PC-9 (cell line): Measurements from ENCODE around the gene POLQ. TPM values are rescaled to one million over a fixed set of nuclear protein-coding genes. Genes with fewer than 3 reads are reported as not detected.

Experiments
- BruUV-seq: library from RNA; stranded (reverse); fragments of 400-500 nt; replicated peaks from 2 replicates; lab custom pipeline; 2021; lab: Mats Ljungman, UMichigan
- CTCF ChIA-PET: fragments of 300-600 bp; sonication (Branson Sonifier 250); formaldehyde crosslinking; loops from one replicate; lab custom pipeline; 2022; ENCODE audit warnings: antibody characterized with exemption; lab: Charles Lee
- POLR2A ChIA-PET: fragments of 300-600 bp; sonication (Branson Sonifier 250); formaldehyde crosslinking; loops from one replicate; lab custom pipeline; 2022; ENCODE audit warnings: antibody characterized with exemption; ENCODE audit not compliant: unreplicated experiment; lab: Charles Lee
- DNase-seq, 2 experiments: peaks; one replicate each; pipeline versions ENCODE4 v3.0.0 to v3.0.0-alpha.2; 2015 to 2022; ENCODE audit warnings: mixed read lengths in 1 of 2
- H2AFZ ChIP-seq: fragments of 200-600 bp; sonication (generic); 2 replicates; pipeline ENCODE4 v1.8.1; 2017; ENCODE audit warnings: antibody characterized with exemption
- H3F3A ChIP-seq: fragments of 200-600 bp; sonication (generic); 2 replicates; pipeline ENCODE4 v1.8.1; 2017; ENCODE audit warnings: antibody characterized with exemption, mild to moderate bottlenecking, low read depth; ENCODE audit not compliant: insufficient read depth
- H3K27ac ChIP-seq: fragments of 200-600 bp; sonication (generic); 2 replicates; pipeline ENCODE4 v1.6.1; 2016; ENCODE audit warnings: mixed run types
- H3K27me3 ChIP-seq: fragments of 200-600 bp; sonication (generic); 2 replicates; pipeline ENCODE4 v1.6.1; 2016; ENCODE audit warnings: low read depth, mixed run types; ENCODE audit not compliant: insufficient read depth
- H3K36me3 ChIP-seq: fragments of 200-600 bp; sonication (generic); 2 replicates; pipeline ENCODE4 v1.6.1; 2016; ENCODE audit warnings: low read depth, mixed run types
- H3K4me1 ChIP-seq: fragments of 200-600 bp; sonication (generic); replicated peaks from 2 replicates; pipeline ENCODE4 v1.6.1; 2016; ENCODE audit warnings: mixed run types; ENCODE audit not compliant: insufficient read depth
- H3K4me2 ChIP-seq: fragments of 200-600 bp; sonication (generic); 2 replicates; pipeline ENCODE4 v1.6.1; 2017; ENCODE audit warnings: mixed run types
- H3K4me3 ChIP-seq: fragments of 200-600 bp; sonication (generic); 2 replicates; pipeline ENCODE4 v1.6.1; 2016; ENCODE audit warnings: mixed run types
- H3K79me2 ChIP-seq: fragments of 200-600 bp; sonication (generic); 2 replicates; pipeline ENCODE4 v1.6.1; 2017; ENCODE audit warnings: low read depth, mixed run types
- H3K9me2 ChIP-seq: fragments of 200-600 bp; sonication (generic); 2 replicates; pipeline ENCODE4 v1.8.1; 2017; ENCODE audit warnings: mild to moderate bottlenecking; ENCODE audit not compliant: insufficient read depth
- H3K9me3 ChIP-seq: fragments of 200-600 bp; sonication (generic); 2 replicates; pipeline ENCODE4 v1.8.1; 2016; ENCODE audit warnings: low read depth; ENCODE audit not compliant: insufficient read depth
- H4K20me1 ChIP-seq: fragments of 200-600 bp; sonication (generic); 2 replicates; pipeline ENCODE4 v1.8.1; 2017; ENCODE audit not compliant: insufficient read depth
- EZH2 ChIP-seq: fragments of 200-600 bp; sonication (generic); IDR thresholded peaks from 2 replicates; pipeline ENCODE4 v1.8.0; 2017; ENCODE audit warnings: antibody characterized with exemption, low read depth
- intact Hi-C: fragments of 100-400 bp; cut with micrococcal nuclease; formaldehyde crosslinking; loops from one replicate; pipeline ENCODE4 v1.10.0; 2022; ENCODE audit not compliant: unreplicated experiment
- total RNA-seq: library from RNA; stranded (reverse); gene quantifications from 2 replicates; pipeline ENCODE4 v1.2.3, GENCODE V29; 2021
- TF ChIP-seq, protein P1 (sequence below): fragments of 200-600 bp; sonication (generic); conservative IDR thresholded peaks from 2 replicates; pipeline ENCODE4 v1.6.1; 2017; ENCODE audit warnings: mixed run types, antibody characterized with exemption, mild to moderate bottlenecking, moderate library complexity

The POLQ gene
- total RNA-seq, 1 experiment from 2014 or later: 14.3 TPM

DNA sequence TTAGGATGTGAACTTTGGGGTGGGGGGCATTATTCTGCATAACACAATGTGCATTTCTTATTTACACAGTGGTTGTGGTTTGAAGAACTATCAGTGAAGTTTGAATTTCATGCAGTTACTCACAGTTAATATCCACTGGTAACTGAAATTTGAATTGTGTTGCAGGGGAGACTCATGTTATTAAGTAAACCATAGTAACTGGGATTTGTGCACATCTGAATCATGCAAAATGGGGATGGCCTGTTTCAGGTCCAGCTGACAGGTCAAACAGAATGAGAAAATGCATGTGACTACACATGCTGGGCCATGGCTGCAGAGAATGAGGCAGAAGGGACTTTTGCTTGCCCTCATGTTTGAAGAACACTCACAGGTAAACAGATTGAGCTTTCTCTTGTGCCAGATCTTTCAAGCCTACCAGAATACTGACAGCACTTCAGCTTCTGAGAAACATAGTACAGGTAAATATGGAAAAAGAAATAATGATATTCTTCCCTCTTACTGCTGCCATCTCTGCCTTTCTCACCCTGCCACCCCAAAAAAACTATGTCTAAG, 115.0 kb downstream of the POLQ start:
- Histone ChIP-seq H3K36me3 (peaks cover 10% of the 10 kb centered on the region; the same call in 1 of the 2 replicates), H3F3A (no peaks in the 10 kb centered on the region), H4K20me1 (no peaks in the 10 kb centered on the region), H3K9me2 (no peaks in the 10 kb centered on the region), H3K4me1 (no peaks in the 10 kb centered on the region), H3K79me2 (no peaks in the 10 kb centered on the region), H3K27ac (no peak overlapping the region), H2AFZ (no peak overlapping the region), H3K4me3 (no peak overlapping the region), H3K27me3 (no peaks in the 10 kb centered on the region), H3K9me3 (no peaks in the 10 kb centered on the region), H3K4me2 (no peak overlapping the region)
- ChIA-PET POLR2A (no interaction called here), CTCF (no interaction called here)
- no TSS peak for BruUV-seq
- DNase-seq: no peak
- intact Hi-C loops: no loop called here
- TF ChIP-seq, protein P1, sequence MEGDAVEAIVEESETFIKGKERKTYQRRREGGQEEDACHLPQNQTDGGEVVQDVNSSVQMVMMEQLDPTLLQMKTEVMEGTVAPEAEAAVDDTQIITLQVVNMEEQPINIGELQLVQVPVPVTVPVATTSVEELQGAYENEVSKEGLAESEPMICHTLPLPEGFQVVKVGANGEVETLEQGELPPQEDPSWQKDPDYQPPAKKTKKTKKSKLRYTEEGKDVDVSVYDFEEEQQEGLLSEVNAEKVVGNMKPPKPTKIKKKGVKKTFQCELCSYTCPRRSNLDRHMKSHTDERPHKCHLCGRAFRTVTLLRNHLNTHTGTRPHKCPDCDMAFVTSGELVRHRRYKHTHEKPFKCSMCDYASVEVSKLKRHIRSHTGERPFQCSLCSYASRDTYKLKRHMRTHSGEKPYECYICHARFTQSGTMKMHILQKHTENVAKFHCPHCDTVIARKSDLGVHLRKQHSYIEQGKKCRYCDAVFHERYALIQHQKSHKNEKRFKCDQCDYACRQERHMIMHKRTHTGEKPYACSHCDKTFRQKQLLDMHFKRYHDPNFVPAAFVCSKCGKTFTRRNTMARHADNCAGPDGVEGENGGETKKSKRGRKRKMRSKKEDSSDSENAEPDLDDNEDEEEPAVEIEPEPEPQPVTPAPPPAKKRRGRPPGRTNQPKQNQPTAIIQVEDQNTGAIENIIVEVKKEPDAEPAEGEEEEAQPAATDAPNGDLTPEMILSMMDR: no peak
- no peak for TF ChIP-seq EZH2

DNA sequence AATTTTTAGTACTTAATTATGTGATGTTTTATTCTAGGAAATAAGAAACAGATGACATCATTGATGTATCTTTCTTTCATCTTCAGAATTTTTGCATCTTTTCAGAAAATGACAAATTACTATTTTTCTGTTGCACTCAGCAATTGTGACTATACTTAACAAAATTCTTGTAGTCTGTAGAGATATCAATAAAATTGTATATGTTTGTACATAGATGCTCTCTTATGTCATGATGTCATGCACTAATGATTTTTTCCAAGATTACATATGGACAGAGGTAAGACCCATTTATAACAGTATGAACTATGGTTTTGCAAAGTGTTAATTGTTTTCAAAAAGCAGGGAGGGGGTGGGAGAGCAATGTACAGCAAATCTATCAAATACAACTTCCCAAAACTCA, 121.2 kb downstream of the POLQ start:
- no peaks in the 10 kb centered on the region for H3F3A ChIP-seq
- H3K4me1 ChIP-seq: no peaks in the 10 kb centered on the region
- no peak overlapping the region for H3K4me2 ChIP-seq
- no peaks in the 10 kb centered on the region for H3K79me2 ChIP-seq
- no peak overlapping the region for H3K27ac ChIP-seq
- no peak overlapping the region for H3K4me3 ChIP-seq
- TF ChIP-seq EZH2: no peak
- TF ChIP-seq, protein P1: no peak
- no peaks in the 10 kb centered on the region for H3K9me2 ChIP-seq
- intact Hi-C loops: no loop called here
- no peaks in the 10 kb centered on the region for H3K36me3 ChIP-seq
- POLR2A ChIA-PET: no interaction called here
- CTCF ChIA-PET: no interaction called here
- no peak overlapping the region for H2AFZ ChIP-seq
- BruUV-seq: no TSS peak
- H3K9me3 ChIP-seq: no peaks in the 10 kb centered on the region
- DNase-seq: no peak
- H3K27me3 ChIP-seq: no peaks in the 10 kb centered on the region
- no peaks in the 10 kb centered on the region for H4K20me1 ChIP-seq

DNA sequence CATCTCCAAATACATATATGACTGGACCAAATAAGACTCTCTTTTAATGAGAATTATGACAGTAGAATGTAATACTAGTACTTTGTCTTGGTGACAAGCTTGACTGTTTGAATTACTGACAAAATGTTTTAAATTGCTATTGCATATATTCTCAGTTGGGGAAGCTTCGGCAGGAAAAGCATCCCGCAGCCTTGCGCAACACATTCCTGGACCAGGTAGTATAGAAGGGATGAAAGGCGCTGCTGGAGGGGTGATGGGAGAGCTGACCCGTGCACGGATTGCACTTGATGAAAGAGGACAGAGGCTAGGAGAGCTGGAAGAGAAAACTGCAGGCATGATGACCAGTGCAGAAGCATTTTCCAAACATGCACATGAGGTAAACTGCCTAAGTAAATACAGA, 127.6 kb downstream of the POLQ start:
- Histone ChIP-seq H3K27ac (no peak overlapping the region), H3F3A (no peaks in the 10 kb centered on the region), H3K4me2 (no peak overlapping the region), H3K27me3 (no peaks in the 10 kb centered on the region), H3K9me3 (no peaks in the 10 kb centered on the region), H3K4me1 (no peaks in the 10 kb centered on the region), H3K4me3 (no peak overlapping the region), H3K79me2 (no peaks in the 10 kb centered on the region), H3K9me2 (no peaks in the 10 kb centered on the region), H4K20me1 (no peaks in the 10 kb centered on the region), H3K36me3 (no peaks in the 10 kb centered on the region), H2AFZ (no peak overlapping the region)
- POLR2A ChIA-PET: no interaction called here
- CTCF ChIA-PET: interaction anchor here (0.6 kb wide), 1 partner anchor 229 kb away, joined by 4 read pairs; no protein-coding TSS in a partner anchor
- TF ChIP-seq, protein P1: no peak
- TF ChIP-seq EZH2: no peak
- no peak for DNase-seq
- intact Hi-C loops: no loop called here
- no TSS peak for BruUV-seq
